ENCODE results near the gene EXOC1. TPM values are rescaled to one million over a fixed set of nuclear protein-coding genes. Genes with fewer than 3 reads are reported as not detected.

The EXOC1 gene
- total RNA-seq, 1 experiment from 2014 or later = 17.6 TPM

GRCh38 chr4:55928846-55929245 lies 75.4 kb downstream of the EXOC1 start:
- Histone ChIP-seq H3K36me3 (ENCODE audit: control insufficient read depth in 1 of 2, insufficient read depth in 2 of 2, low read length in 2 of 2) (no peaks in the 10 kb centered on the region), H4K20me1 (ENCODE audit: insufficient read depth) (no peaks in the 10 kb centered on the region), H3K4me1 (ENCODE audit: control insufficient read depth in 1 of 2, insufficient read depth in 2 of 2, low read length in 2 of 2) (no peaks in the 10 kb centered on the region; a peak in 1 of 4 replicates), H3K79me2 (ENCODE audit: insufficient read depth, low read length) (no peaks in the 10 kb centered on the region), H3K9me3 (ENCODE audit: control insufficient read depth in 1 of 2, insufficient read depth in 1 of 2, low read depth in 1 of 2, low read length in 2 of 2) (no peaks in the 10 kb centered on the region), H3K27me3 (ENCODE audit: insufficient read depth, low read length) (no peaks in the 10 kb centered on the region), H2AFZ (ENCODE audit: low read depth, low read length, poor library complexity, severe bottlenecking) (no peak overlapping the region), H3K4me2 (ENCODE audit: low read length) (no peak overlapping the region), H3K4me3 (replicated peaks in 1 of 2; ENCODE audit: low read depth in 1 of 2, low read length in 2 of 2) (no peak overlapping the region), H3K9ac (ENCODE audit: low read length) (no peak overlapping the region), H3K27ac (ENCODE audit: low read depth, low read length) (no peak overlapping the region), H3K9me2 (ENCODE audit: insufficient read depth) (no peaks in the 10 kb centered on the region)
- no peak for DNase-seq (ENCODE audit: low read depth, low spot score)
- BruUV-seq (replicated peaks) = no TSS peak
- CTCF ChIA-PET = no interaction called here
- intact Hi-C loops (cut with micrococcal nuclease) = no loop called here
- ATAC-seq = no peak
- RAD21 ChIA-PET (ENCODE audit: low non-redundant PET in 1 of 2, low total read pairs in 2 of 2, uncharacterized antibody in 2 of 2, unreplicated experiment in 2 of 2) = no interaction called here
- POLR2A ChIA-PET = interaction anchor here (0.6 kb wide), 1 partner anchor 546 kb away, joined by 3 read pairs; no protein-coding TSS in a partner anchor
- TF ChIP-seq EZH2phosphoT487 (IDR thresholded peaks at IDR 0.05; ENCODE audit: borderline replicate concordance) = no peak
- TF ChIP-seq POLR2A (IDR thresholded peaks at IDR 0.05; ENCODE audit: borderline replicate concordance, extremely low read depth, insufficient read depth, insufficient read length) = no peak
- TF ChIP-seq SRF (IDR thresholded peaks at IDR 0.05; ENCODE audit: low read depth) = no peak
- TF ChIP-seq TCF7L2 (IDR thresholded peaks at IDR 0.05; ENCODE audit: borderline replicate concordance, extremely low read depth, insufficient read depth, insufficient read length) = no peak
- no peak for TF ChIP-seq RAD21 (IDR thresholded peaks at IDR 0.05; ENCODE audit: low read depth)
- no peak for TF ChIP-seq ZBTB33 (IDR thresholded peaks at IDR 0.05; ENCODE audit: extremely low read depth, insufficient replicate concordance, low read length)
- TF ChIP-seq CEBPB (IDR thresholded peaks at IDR 0.05; ENCODE audit: low read depth) = no peak

DNA sequence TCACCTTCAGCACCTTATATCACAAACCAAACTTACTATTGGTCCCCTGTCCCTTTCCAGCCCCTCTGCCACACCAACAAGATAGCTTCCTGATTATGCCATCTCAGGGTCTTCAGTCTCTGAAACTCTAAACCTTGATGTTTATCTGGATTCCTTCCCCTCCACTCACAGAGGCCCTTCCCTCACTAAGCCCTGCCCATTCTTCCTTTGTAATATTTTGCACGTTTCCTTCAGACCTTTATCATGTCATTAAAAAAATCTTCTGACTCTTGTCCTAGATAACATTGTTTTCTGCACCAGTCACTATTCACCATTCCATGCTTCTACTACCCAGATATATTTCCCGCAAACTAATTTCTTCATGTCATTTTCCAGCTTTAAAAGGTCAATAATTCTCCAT lies 77.6 kb downstream of the EXOC1 start:
- H3K27ac ChIP-seq (ENCODE audit: low read depth, low read length) = no peak overlapping the region
- H4K20me1 ChIP-seq (ENCODE audit: insufficient read depth) = no peaks in the 10 kb centered on the region
- H3K4me1 ChIP-seq (ENCODE audit: control insufficient read depth in 1 of 2, insufficient read depth in 2 of 2, low read length in 2 of 2) = no peaks in the 10 kb centered on the region; a peak in 1 of 4 replicates
- ATAC-seq (no peak), DNase-seq (ENCODE audit: low read depth, low spot score) (no peak)
- H3K9ac ChIP-seq (ENCODE audit: low read length) = no peak overlapping the region
- ChIA-PET POLR2A (no interaction called here), CTCF (no interaction called here), RAD21 (ENCODE audit: low non-redundant PET in 1 of 2, low total read pairs in 2 of 2, uncharacterized antibody in 2 of 2, unreplicated experiment in 2 of 2) (no interaction called here)
- no TSS peak for BruUV-seq (replicated peaks)
- intact Hi-C loops (cut with micrococcal nuclease) = no loop called here
- H3K4me2 ChIP-seq (ENCODE audit: low read length) = no peak overlapping the region
- no peaks in the 10 kb centered on the region for H3K27me3 ChIP-seq (ENCODE audit: insufficient read depth, low read length)
- no peaks in the 10 kb centered on the region for H3K9me2 ChIP-seq (ENCODE audit: insufficient read depth)
- no peak overlapping the region for H2AFZ ChIP-seq (ENCODE audit: low read depth, low read length, poor library complexity, severe bottlenecking)
- no peaks in the 10 kb centered on the region for H3K9me3 ChIP-seq (ENCODE audit: control insufficient read depth in 1 of 2, insufficient read depth in 1 of 2, low read depth in 1 of 2, low read length in 2 of 2)
- no peak overlapping the region for H3K4me3 ChIP-seq (replicated peaks in 1 of 2; ENCODE audit: low read depth in 1 of 2, low read length in 2 of 2)
- no peaks in the 10 kb centered on the region for H3K79me2 ChIP-seq (ENCODE audit: insufficient read depth, low read length)
- no peaks in the 10 kb centered on the region for H3K36me3 ChIP-seq (ENCODE audit: control insufficient read depth in 1 of 2, insufficient read depth in 2 of 2, low read length in 2 of 2)
- no peak for TF ChIP-seq TCF7L2 (IDR thresholded peaks at IDR 0.05; ENCODE audit: borderline replicate concordance, extremely low read depth, insufficient read depth, insufficient read length)
- TF ChIP-seq CBX3 (IDR thresholded peaks at IDR 0.05; ENCODE audit: low read depth) = no peak
- no peak for TF ChIP-seq SIN3A (IDR thresholded peaks at IDR 0.05; ENCODE audit: low read depth)
- TF ChIP-seq EZH2phosphoT487 (IDR thresholded peaks at IDR 0.05; ENCODE audit: borderline replicate concordance) = no peak
- TF ChIP-seq, protein P1, sequence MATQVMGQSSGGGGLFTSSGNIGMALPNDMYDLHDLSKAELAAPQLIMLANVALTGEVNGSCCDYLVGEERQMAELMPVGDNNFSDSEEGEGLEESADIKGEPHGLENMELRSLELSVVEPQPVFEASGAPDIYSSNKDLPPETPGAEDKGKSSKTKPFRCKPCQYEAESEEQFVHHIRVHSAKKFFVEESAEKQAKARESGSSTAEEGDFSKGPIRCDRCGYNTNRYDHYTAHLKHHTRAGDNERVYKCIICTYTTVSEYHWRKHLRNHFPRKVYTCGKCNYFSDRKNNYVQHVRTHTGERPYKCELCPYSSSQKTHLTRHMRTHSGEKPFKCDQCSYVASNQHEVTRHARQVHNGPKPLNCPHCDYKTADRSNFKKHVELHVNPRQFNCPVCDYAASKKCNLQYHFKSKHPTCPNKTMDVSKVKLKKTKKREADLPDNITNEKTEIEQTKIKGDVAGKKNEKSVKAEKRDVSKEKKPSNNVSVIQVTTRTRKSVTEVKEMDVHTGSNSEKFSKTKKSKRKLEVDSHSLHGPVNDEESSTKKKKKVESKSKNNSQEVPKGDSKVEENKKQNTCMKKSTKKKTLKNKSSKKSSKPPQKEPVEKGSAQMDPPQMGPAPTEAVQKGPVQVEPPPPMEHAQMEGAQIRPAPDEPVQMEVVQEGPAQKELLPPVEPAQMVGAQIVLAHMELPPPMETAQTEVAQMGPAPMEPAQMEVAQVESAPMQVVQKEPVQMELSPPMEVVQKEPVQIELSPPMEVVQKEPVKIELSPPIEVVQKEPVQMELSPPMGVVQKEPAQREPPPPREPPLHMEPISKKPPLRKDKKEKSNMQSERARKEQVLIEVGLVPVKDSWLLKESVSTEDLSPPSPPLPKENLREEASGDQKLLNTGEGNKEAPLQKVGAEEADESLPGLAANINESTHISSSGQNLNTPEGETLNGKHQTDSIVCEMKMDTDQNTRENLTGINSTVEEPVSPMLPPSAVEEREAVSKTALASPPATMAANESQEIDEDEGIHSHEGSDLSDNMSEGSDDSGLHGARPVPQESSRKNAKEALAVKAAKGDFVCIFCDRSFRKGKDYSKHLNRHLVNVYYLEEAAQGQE (IDR thresholded peaks at IDR 0.05; ENCODE audit: low read depth) = no peak
- no peak for TF ChIP-seq ZNF274 (IDR thresholded peaks at IDR 0.05; ENCODE audit: low read depth, low read length)
- no peak for TF ChIP-seq YY1 (IDR thresholded peaks at IDR 0.05; ENCODE audit: extremely low read depth, insufficient replicate concordance, low read depth, low read length)
- TF ChIP-seq, protein P2, sequence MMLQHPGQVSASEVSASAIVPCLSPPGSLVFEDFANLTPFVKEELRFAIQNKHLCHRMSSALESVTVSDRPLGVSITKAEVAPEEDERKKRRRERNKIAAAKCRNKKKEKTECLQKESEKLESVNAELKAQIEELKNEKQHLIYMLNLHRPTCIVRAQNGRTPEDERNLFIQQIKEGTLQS (IDR thresholded peaks at IDR 0.05) = no peak
- no peak for TF ChIP-seq SP1 (IDR thresholded peaks at IDR 0.05; ENCODE audit: low read depth)
- TF ChIP-seq ZFX (IDR thresholded peaks at IDR 0.05) = no peak
- no peak for TF ChIP-seq JUND (IDR thresholded peaks at IDR 0.05)
- TF ChIP-seq POLR2AphosphoS5 (IDR thresholded peaks at IDR 0.05; ENCODE audit: low read depth, low read length) = no peak
- TF ChIP-seq SRF (IDR thresholded peaks at IDR 0.05; ENCODE audit: low read depth) = no peak
